ENCODE data around the gene GPR18. TPM values are rescaled to one million over a fixed set of nuclear protein-coding genes. Genes with fewer than 3 reads are reported as not detected.
"Not testable (repeated sequence)": the region's sequence is repeated elsewhere in the genome, so short reads cannot be mapped to it uniquely, and the experiment has no call there.

Gene GPR18
- total RNA-seq, 1 donor from 2014 or later = under 0.01 TPM

DNA sequence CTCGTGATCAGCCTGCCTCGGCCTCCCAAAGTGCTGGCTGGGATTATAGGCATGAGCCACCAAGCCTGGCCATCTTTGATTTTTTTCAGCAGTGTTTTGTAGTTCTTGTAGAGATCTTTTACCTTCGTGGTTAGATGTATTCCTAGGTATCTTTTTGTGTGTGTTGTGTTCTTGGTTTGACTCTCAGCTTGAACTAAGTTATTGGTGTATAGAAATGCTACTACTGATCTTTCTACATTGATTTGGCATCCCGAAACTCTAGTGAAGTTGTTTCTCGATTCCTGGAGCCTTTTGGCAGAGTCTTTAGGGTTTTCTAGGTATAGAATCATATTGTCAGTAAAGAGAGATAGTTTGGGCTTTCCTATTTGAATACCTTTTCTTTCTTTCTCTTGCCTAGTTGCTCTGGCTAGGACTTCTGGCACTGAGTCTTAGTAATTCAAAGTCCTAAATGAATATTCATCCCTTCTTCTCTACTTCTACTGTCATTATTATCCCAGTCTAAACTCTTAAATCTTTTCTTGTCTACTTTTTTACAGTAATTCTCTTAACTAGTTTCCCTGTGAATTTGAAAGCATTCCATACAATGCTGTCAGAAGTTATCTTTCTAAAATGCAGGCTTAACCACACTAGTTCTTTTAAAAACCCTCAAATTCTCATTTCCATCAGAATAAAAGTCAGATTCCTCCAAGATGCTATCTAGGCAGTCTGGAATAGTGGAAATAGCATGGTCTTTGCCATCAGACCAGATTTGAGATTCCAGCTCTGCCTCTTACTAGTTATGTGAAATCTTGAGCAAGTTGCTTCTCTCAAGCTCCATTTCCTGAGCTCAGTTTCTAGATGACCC lies 7.0 kb downstream of the GPR18 start:
- Histone ChIP-seq H3K9ac (ENCODE audit: low read depth in 1 of 3, low read length in 3 of 3) (no peak overlapping the region), H3K27me3 (ENCODE audit: control insufficient read depth in 3 of 3, insufficient read depth in 3 of 3, low read length in 3 of 3) (no peaks in the 10 kb centered on the region), H3K4me1 (ENCODE audit: control insufficient read depth in 3 of 3, insufficient read depth in 3 of 3, low read length in 3 of 3) (peaks cover 1 to 17% (median 12%) of the 10 kb centered on the region in 3 donors), H3K9me3 (ENCODE audit: control insufficient read depth in 3 of 3, low read length in 3 of 3) (no peaks in the 10 kb centered on the region), H3K27ac (ENCODE audit: low read depth, low read length) (no peak overlapping the region), H3K36me3 (ENCODE audit: control insufficient read depth in 3 of 3, insufficient read depth in 3 of 3, low read length in 3 of 3) (peaks cover 0 to 5% (median 4%) of the 10 kb centered on the region in 3 donors), H3K4me3 (ENCODE audit: low read length in 3 of 3) (no peak overlapping the region)

DNA sequence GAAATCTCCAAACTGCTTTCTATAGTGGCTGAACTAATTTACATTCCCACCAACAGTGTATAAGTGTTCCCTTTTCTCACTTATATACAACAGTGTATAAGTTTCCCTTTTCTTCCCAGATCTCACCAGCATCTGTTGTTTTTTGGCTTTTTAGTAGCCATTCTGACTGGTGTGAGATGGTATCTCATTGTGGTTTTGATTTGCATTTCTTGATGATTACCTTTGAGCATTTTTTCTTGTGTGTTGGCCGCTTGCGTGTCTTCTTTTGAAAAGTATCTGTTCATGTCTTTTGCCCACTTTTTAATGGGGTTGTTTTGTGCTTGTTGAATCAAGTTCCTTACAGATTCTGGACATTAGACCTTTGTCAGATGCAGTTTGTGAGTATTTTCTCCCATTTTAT lies 8.6 kb downstream of the GPR18 start:
- not testable (repeated sequence) for H3K27ac ChIP-seq (ENCODE audit: low read depth, low read length); H3K9ac ChIP-seq (ENCODE audit: low read depth in 1 of 3, low read length in 3 of 3); H3K4me1 ChIP-seq (ENCODE audit: control insufficient read depth in 3 of 3, insufficient read depth in 3 of 3, low read length in 3 of 3); H3K9me3 ChIP-seq (ENCODE audit: control insufficient read depth in 3 of 3, low read length in 3 of 3); H3K4me3 ChIP-seq (ENCODE audit: low read length in 3 of 3); H3K27me3 ChIP-seq (ENCODE audit: control insufficient read depth in 3 of 3, insufficient read depth in 3 of 3, low read length in 3 of 3); H3K36me3 ChIP-seq (ENCODE audit: control insufficient read depth in 3 of 3, insufficient read depth in 3 of 3, low read length in 3 of 3)

DNA sequence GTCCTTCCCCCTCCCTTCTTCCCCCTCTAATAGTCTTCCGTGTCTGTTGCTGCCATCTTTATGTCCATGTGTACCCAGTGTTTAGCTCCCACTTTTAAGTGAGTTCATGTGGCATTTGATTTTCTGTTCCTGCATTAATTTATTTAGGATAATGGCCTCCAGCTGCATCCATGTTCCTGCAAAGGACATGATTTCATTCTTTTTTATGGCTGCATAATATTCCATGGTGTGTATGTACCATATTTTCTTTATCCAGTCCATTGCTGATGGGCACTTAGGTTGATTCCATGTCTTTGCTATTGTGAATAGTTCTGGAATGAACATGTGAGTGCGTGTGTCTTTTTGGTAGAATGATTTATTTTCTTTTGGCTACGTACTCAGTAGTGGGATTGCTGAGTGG lies 9.0 kb downstream of the GPR18 start:
- not testable (repeated sequence) for H3K36me3 ChIP-seq (ENCODE audit: control insufficient read depth in 3 of 3, insufficient read depth in 3 of 3, low read length in 3 of 3); H3K9ac ChIP-seq (ENCODE audit: low read depth in 1 of 3, low read length in 3 of 3); H3K27ac ChIP-seq (ENCODE audit: low read depth, low read length); H3K9me3 ChIP-seq (ENCODE audit: control insufficient read depth in 3 of 3, low read length in 3 of 3); H3K4me1 ChIP-seq (ENCODE audit: control insufficient read depth in 3 of 3, insufficient read depth in 3 of 3, low read length in 3 of 3); H3K27me3 ChIP-seq (ENCODE audit: control insufficient read depth in 3 of 3, insufficient read depth in 3 of 3, low read length in 3 of 3); H3K4me3 ChIP-seq (ENCODE audit: low read length in 3 of 3)

DNA sequence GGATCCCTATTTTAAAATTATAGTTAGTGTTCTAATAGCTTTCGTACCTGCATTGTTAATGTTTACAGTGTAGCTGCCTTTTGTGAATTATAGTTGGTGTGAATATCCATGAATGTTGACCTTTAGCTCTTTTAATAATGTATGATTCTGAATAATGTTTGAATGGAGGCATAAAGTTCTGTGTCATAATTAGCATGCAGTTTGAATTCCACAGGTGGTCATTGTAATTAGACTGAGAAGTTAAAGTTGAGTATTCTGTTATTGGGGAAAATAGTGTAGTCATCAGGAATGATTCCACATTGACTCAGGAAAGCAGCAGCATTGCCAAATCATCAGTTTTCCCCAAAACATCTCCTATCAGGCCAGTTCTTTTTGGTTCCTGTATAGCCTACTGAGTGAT lies 12.1 kb downstream of the GPR18 start:
- Histone ChIP-seq H3K9ac (ENCODE audit: low read depth in 1 of 3, low read length in 3 of 3) (no peak overlapping the region), H3K27ac (ENCODE audit: low read depth, low read length) (no peak overlapping the region), H3K4me3 (ENCODE audit: low read length in 3 of 3) (no peak overlapping the region), H3K27me3 (ENCODE audit: control insufficient read depth in 3 of 3, insufficient read depth in 3 of 3, low read length in 3 of 3) (no peaks in the 10 kb centered on the region), H3K4me1 (ENCODE audit: control insufficient read depth in 3 of 3, insufficient read depth in 3 of 3, low read length in 3 of 3) (no peaks in the 10 kb centered on the region), H3K36me3 (ENCODE audit: control insufficient read depth in 3 of 3, insufficient read depth in 3 of 3, low read length in 3 of 3) (peaks cover 0 to 4% (median 2%) of the 10 kb centered on the region in 3 donors), H3K9me3 (ENCODE audit: control insufficient read depth in 3 of 3, low read length in 3 of 3) (no peaks in the 10 kb centered on the region)

DNA sequence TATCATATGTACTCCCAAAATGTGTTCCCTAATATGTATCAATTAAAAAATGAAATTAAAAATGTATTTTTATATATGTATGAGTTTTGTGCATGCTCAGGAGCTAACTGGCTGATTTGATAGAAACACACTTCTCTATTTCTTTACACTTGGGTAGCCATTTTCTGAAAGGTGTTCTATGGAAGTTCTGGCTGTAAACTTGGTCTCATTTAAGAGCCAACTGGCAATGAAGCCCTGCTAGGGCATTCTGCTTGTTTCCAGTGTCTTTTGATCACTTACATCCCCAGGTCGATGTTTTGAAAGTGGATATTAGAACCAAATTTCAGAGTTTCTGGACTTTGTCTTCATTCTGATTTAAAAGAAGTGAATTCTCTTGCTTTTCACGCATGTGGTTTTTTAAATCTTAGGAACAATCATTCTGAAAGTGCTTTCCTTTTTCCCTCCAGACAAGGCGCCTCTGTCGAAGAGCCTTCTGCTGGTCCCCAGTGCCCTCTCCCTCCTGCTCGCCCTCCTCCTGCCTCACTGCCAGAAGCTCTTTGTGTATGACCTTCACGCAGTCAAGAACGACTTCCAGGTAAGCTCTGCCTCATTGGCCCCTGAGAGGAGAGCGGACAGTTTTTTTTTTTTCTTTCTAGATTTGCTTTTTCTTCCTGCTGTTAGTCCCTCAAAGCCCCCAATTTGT lies 20.1 kb downstream of the GPR18 start:
- H3K4me3 ChIP-seq (ENCODE audit: low read length in 3 of 3) = no peak overlapping the region
- H3K4me1 ChIP-seq (ENCODE audit: control insufficient read depth in 3 of 3, insufficient read depth in 3 of 3, low read length in 3 of 3) = peaks cover 3 to 5% (median 3%) of the 10 kb centered on the region in 3 donors
- H3K36me3 ChIP-seq (ENCODE audit: control insufficient read depth in 3 of 3, insufficient read depth in 3 of 3, low read length in 3 of 3) = peaks cover 15 to 25% (median 16%) of the 10 kb centered on the region in 3 donors
- no peak overlapping the region for H3K9ac ChIP-seq (ENCODE audit: low read depth in 1 of 3, low read length in 3 of 3)
- H3K27ac ChIP-seq (ENCODE audit: low read depth, low read length) = no peak overlapping the region
- no peaks in the 10 kb centered on the region for H3K27me3 ChIP-seq (ENCODE audit: control insufficient read depth in 3 of 3, insufficient read depth in 3 of 3, low read length in 3 of 3)
- no peaks in the 10 kb centered on the region for H3K9me3 ChIP-seq (ENCODE audit: control insufficient read depth in 3 of 3, low read length in 3 of 3)

DNA sequence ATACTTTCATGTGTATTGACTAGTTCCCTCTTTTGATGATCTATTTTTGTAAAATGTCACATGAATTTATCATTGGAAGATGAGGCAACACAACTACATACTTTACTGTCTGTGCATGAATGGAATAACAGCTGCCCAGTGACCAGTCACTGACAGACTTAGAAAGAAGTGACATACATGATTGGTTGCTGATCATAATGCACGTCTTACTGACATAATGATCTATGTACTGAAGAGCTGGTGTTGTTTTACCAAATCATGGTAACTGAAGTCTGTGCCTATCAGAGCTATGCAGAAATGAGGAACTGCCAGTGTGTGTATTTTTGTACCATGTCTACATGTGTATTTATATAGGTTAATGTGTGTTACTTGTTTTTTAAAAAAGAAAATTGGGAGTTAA lies 26.5 kb downstream of the GPR18 start:
- Histone ChIP-seq H3K27me3 (ENCODE audit: control insufficient read depth in 3 of 3, insufficient read depth in 3 of 3, low read length in 3 of 3) (no peaks in the 10 kb centered on the region), H3K27ac (ENCODE audit: low read depth, low read length) (peak overlapping the region; percentile 80), H3K4me3 (ENCODE audit: low read length in 3 of 3) (no peak overlapping the region), H3K9me3 (ENCODE audit: control insufficient read depth in 3 of 3, low read length in 3 of 3) (no peaks in the 10 kb centered on the region), H3K36me3 (ENCODE audit: control insufficient read depth in 3 of 3, insufficient read depth in 3 of 3, low read length in 3 of 3) (no peaks in the 10 kb centered on the region), H3K9ac (ENCODE audit: low read depth in 1 of 3, low read length in 3 of 3) (no peak overlapping the region), H3K4me1 (ENCODE audit: control insufficient read depth in 3 of 3, insufficient read depth in 3 of 3, low read length in 3 of 3) (peaks cover 20 to 36% (median 21%) of the 10 kb centered on the region in 3 donors)

DNA sequence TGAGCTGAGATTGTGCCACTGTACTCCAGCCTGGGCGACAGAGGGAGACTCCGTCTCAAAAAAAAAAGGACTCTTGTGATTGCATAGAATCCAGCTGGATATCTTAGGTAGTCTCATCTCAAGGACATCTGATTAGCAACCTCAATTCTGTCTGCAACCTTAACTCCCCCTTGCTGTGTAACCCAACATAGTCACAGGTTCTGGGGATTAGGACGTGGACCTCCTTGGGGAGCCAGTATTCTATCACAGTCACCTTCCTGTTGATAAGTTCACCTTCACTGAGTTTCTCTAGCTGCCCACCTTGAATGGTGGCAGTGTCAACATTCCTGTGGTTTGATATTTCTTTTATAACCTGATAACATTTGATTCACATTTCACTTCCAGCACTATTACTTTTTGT lies 27.2 kb downstream of the GPR18 start:
- H3K9me3 ChIP-seq (ENCODE audit: control insufficient read depth in 3 of 3, low read length in 3 of 3) = no peaks in the 10 kb centered on the region
- peak overlapping the region; percentile 80 for H3K27ac ChIP-seq (ENCODE audit: low read depth, low read length)
- H3K9ac ChIP-seq (ENCODE audit: low read depth in 1 of 3, low read length in 3 of 3) = no peak overlapping the region
- no peaks in the 10 kb centered on the region for H3K36me3 ChIP-seq (ENCODE audit: control insufficient read depth in 3 of 3, insufficient read depth in 3 of 3, low read length in 3 of 3)
- H3K4me3 ChIP-seq (ENCODE audit: low read length in 3 of 3) = no peak overlapping the region
- H3K27me3 ChIP-seq (ENCODE audit: control insufficient read depth in 3 of 3, insufficient read depth in 3 of 3, low read length in 3 of 3) = no peaks in the 10 kb centered on the region
- H3K4me1 ChIP-seq (ENCODE audit: control insufficient read depth in 3 of 3, insufficient read depth in 3 of 3, low read length in 3 of 3) = peaks cover 26 to 42% (median 29%) of the 10 kb centered on the region in 3 donors

DNA sequence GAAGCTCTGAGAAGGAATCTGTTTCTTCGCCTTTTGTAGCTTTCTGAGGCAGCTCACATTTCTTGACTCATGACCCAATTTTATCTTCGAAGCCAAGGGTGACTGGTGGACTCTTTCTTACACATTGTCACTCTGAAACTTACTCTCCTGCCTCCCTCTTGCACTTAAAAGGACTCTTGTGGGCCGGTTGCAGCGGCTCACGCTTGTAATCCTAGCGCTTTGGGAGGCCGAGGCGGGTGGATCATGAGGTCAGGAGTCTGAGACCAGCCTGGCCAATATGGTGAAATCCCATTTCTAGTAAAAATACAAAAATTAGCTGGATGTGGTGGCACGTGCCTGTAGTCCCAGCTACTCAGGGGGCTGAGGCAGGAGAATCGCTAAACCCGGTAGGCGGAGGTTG lies 27.6 kb downstream of the GPR18 start:
- H3K27me3 ChIP-seq (ENCODE audit: control insufficient read depth in 3 of 3, insufficient read depth in 3 of 3, low read length in 3 of 3); H3K36me3 ChIP-seq (ENCODE audit: control insufficient read depth in 3 of 3, insufficient read depth in 3 of 3, low read length in 3 of 3); H3K4me3 ChIP-seq (ENCODE audit: low read length in 3 of 3); H3K9ac ChIP-seq (ENCODE audit: low read depth in 1 of 3, low read length in 3 of 3); H3K9me3 ChIP-seq (ENCODE audit: control insufficient read depth in 3 of 3, low read length in 3 of 3): not testable (repeated sequence)
- H3K4me1 ChIP-seq (ENCODE audit: control insufficient read depth in 3 of 3, insufficient read depth in 3 of 3, low read length in 3 of 3) = peaks cover 29 to 46% (median 32%) of the 10 kb centered on the region in 3 donors
- peak overlapping the region; percentile 80 for H3K27ac ChIP-seq (ENCODE audit: low read depth, low read length)

DNA sequence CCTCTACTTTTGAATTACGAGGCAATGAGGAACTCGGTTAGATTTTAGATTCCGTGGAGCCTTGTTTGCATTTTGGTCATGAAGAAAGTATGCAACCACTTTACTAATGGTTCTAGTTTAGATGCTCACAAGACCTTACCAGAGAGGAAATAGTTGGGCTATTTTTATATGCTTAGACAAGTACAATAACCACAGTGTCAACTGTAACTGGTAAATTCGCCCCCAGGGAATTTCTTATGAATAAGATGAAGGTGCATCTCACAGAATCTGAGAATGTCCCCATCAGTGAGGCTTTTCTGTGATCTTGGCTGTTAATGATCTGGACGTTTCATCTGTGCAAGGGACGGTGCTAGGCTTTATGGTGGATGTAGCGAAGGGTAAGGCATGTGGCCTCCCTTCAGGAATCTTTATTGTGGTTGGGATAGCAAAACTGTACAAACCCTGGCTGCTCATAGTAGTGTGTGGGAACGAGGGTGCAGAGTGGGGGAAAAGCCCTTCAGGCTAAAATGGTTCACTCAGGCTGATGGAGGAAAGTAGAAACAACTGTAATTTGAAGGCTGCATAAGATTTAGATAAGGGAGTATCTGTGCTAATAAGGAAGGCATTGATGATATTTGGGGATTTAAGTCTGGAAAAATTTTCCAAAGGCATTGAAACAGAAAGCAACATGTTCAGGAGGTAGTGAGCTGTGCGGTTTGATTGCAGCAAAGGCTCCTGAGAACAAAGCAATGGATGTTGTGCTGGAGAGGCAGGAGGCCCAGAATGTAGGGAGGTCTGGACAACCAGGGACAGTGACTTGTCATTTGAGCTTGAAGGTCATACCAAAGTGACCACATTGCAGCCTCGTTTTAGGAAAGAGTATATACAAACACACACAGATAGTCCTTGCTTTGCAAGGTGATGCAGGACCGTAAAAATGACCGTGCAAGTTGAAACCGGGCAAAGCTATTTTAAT lies 29.2 kb downstream of the GPR18 start:
- Histone ChIP-seq H3K27ac (ENCODE audit: low read depth, low read length) (peak overlapping the region; percentile 80), H3K4me3 (ENCODE audit: low read length in 3 of 3) (peak overlapping the region in 2 of 3 donors; percentile 37 to 41), H3K9me3 (ENCODE audit: control insufficient read depth in 3 of 3, low read length in 3 of 3) (no peaks in the 10 kb centered on the region), H3K4me1 (ENCODE audit: control insufficient read depth in 3 of 3, insufficient read depth in 3 of 3, low read length in 3 of 3) (peaks cover 35 to 52% (median 35%) of the 10 kb centered on the region in 3 donors), H3K36me3 (ENCODE audit: control insufficient read depth in 3 of 3, insufficient read depth in 3 of 3, low read length in 3 of 3) (no peaks in the 10 kb centered on the region), H3K27me3 (ENCODE audit: control insufficient read depth in 3 of 3, insufficient read depth in 3 of 3, low read length in 3 of 3) (no peaks in the 10 kb centered on the region), H3K9ac (ENCODE audit: low read depth in 1 of 3, low read length in 3 of 3) (peak overlapping the region; percentile 25 to 63 (median 50))
